Ascending aorta (tissue), 2 donors: Measurements from ENCODE around the gene PDGFB. TPM values are rescaled to one million over a fixed set of nuclear protein-coding genes. Genes with fewer than 3 reads are reported as not detected.

Source experiments
- DNase-seq, 2 donors: peaks; one replicate each; pipeline ENCODE4 v3.0.0-alpha.2; 2019; ENCODE audit warnings: low spot score in 2 of 2
- H3K27ac ChIP-seq, 2 donors: fragments of 200-600 bp; sonication (generic); one replicate each; pipeline ENCODE4 v1.5.1; 2016 to 2017; ENCODE audit warnings: mild to moderate bottlenecking in 1 of 2
- H3K27me3 ChIP-seq: fragments of 200-600 bp; sonication (generic); one replicate; pipeline ENCODE4 v1.5.1; 2017
- H3K36me3 ChIP-seq, 2 donors: fragments of 200-600 bp; sonication (generic); one replicate each; pipeline ENCODE4 v1.5.1; 2016
- H3K4me1 ChIP-seq, 2 donors: fragments of 200-600 bp; sonication (generic); one replicate each; pipeline ENCODE4 v1.5.1; 2016 to 2017; ENCODE audit warnings: mild to moderate bottlenecking in 1 of 2
- H3K4me3 ChIP-seq, 2 donors: fragments of 200-600 bp; sonication (generic); one replicate each; pipeline ENCODE4 v1.5.1; 2016 to 2017; ENCODE audit warnings: mild to moderate bottlenecking in 1 of 2
- H3K9me3 ChIP-seq, 2 donors: fragments of 200-600 bp; sonication (generic); one replicate each; pipeline ENCODE4 v1.5.1; 2016
- CTCF ChIP-seq, 3 experiments: fragments of 200-600 bp in 2 of 3; fragments of 450-650 bp in 1 of 3; sonication (generic) in 2 of 3; IDR thresholded peaks; one replicate each; pipeline ENCODE4 v1.5.1; 2016 to 2019; ENCODE audit warnings: antibody characterized with exemption in 3 of 3, mild to moderate bottlenecking in 1 of 3, moderate library complexity in 1 of 3
- intact Hi-C: fragments of 100-400 bp; cut with DNase I; formaldehyde crosslinking; loops from one replicate; pipeline ENCODE4 v1.15.1; 2023
- total RNA-seq: library from RNA; depleted of rRNA; stranded (reverse); fragments of >200 nt; gene quantifications from one replicate; pipeline ENCODE4 v1.1.0, GENCODE V29; 2016

Gene PDGFB
- total RNA-seq, 1 donor from 2014 or later, result 8.9 TPM

GRCh38 chr22:39236321-39237317, 8.2 kb downstream of the PDGFB start:
- intact Hi-C loops, result loop anchor here (5.0 kb wide), 1 partner anchor 36 kb away; no protein-coding TSS in a partner anchor
- H3K27ac ChIP-seq, result no peak overlapping the region

GRCh38 chr22:39234867-39235687, 9.7 kb downstream of the PDGFB start:
- peaks cover 4 to 11% of the 10 kb centered on the region in 2 donors for H3K4me1 ChIP-seq
- peak overlapping the region in 1 of 2 donors; percentile 34 for H3K27ac ChIP-seq
- H3K27me3 ChIP-seq, result no peaks in the 10 kb centered on the region
- no peaks in the 10 kb centered on the region for H3K36me3 ChIP-seq
- no peaks in the 10 kb centered on the region for H3K9me3 ChIP-seq
- DNase-seq, result no peak
- TF ChIP-seq CTCF (IDR thresholded peaks at IDR 0.05), result no peak
- intact Hi-C loops, result loop anchor here (5.0 kb wide), 1 partner anchor 37 kb away; no protein-coding TSS in a partner anchor
- H3K4me3 ChIP-seq, result no peak overlapping the region

More at GRCh38 chr22:39236321-39237317, 8.2 kb downstream of the PDGFB start:
- Histone ChIP-seq H3K4me3 (no peak overlapping the region), H3K4me1 (peaks cover 4 to 11% of the 10 kb centered on the region in 2 donors), H3K27me3 (no peaks in the 10 kb centered on the region), H3K9me3 (no peaks in the 10 kb centered on the region), H3K36me3 (no peaks in the 10 kb centered on the region)
- DNase-seq, result no peak
- TF ChIP-seq CTCF (IDR thresholded peaks at IDR 0.05), result no peak

DNA sequence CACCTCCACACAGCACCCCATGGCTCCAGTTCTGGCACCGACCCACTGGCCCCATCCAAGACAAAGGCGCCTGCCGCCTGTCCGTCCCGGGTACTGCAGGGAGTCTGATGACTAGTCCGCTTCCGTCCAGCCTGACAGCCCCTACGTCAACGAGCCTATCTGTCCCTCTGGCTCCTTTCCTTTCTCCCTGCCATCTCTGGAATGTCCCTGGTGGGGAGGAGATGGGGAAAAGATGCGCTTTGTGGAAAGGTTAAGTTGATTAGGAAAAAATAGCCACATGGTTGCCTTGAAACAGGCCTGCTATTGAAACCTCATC, 10.4 kb downstream of the PDGFB start:
- no peak for TF ChIP-seq CTCF (IDR thresholded peaks at IDR 0.05)
- H3K4me1 ChIP-seq, result peaks cover 4 to 11% of the 10 kb centered on the region in 2 donors
- no peaks in the 10 kb centered on the region for H3K36me3 ChIP-seq
- intact Hi-C loops, result no loop called here
- H3K9me3 ChIP-seq, result no peaks in the 10 kb centered on the region
- no peak for DNase-seq
- peak overlapping the region in 1 of 2 donors; percentile 34 for H3K27ac ChIP-seq
- no peaks in the 10 kb centered on the region for H3K27me3 ChIP-seq
- no peak overlapping the region for H3K4me3 ChIP-seq

DNA sequence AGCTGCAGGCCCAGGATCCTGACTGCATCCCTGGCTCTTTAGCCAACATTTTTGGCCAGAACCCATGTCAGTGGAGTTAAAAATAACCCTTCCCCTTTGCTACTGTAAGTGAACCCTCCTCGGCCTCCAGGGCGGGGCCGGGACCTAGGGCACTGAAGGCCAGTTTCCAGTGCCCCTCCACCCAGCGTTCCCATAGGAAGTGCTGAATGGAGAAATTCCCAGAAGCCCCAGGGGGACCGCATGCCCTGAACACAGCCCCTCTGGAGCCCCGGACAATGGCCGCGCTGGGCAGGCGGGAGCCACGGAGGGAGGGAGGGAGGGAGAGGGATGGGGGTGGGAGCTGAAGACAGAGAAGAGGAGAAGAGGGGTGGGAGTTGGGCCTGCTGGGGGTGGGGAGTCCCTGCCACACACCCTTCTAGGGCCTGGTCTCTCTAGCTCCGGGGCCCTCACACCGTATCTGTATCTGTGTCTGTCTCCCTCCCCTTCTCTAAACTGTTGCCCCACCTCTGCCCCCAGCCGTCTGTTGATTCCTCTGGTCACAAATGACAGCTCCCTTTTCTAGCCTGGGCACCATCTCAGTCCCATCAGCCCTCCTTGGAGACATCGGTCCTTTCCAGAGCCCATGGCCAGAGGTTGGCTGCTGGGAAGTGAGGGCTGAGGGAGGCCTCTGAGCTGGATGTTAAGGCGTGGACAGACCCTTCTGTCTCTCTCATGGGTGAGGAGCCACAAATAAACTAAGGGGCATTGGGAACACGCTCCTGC, 10.9 kb downstream of the PDGFB start:
- H3K27ac ChIP-seq, result peak overlapping the region in 1 of 2 donors; percentile 53
- no peaks in the 10 kb centered on the region for H3K9me3 ChIP-seq
- no peaks in the 10 kb centered on the region for H3K36me3 ChIP-seq
- no peak for TF ChIP-seq CTCF (IDR thresholded peaks at IDR 0.05)
- no peak overlapping the region for H3K4me3 ChIP-seq
- no peak for DNase-seq
- intact Hi-C loops, result no loop called here
- peaks cover 4 to 11% of the 10 kb centered on the region in 2 donors for H3K4me1 ChIP-seq
- H3K27me3 ChIP-seq, result no peaks in the 10 kb centered on the region
